ENCODE results near the gene LGALS9.
"Not testable (repeated sequence)": the region's sequence is repeated elsewhere in the genome, so short reads cannot be mapped to it uniquely, and the experiment has no call there.

LGALS9 gene

GRCh38 chr17:27631897-27632725 is 1.1 kb downstream of the LGALS9 start:
- no peak for TF ChIP-seq CTCF (IDR thresholded peaks at IDR 0.05; ENCODE audit: low read depth, low read length)
- no peak for DNase-seq (ENCODE audit: low read depth in 2 of 2)
- no peak overlapping the region for H3K4me3 ChIP-seq (replicated peaks in 1 of 2; ENCODE audit: low read depth in 2 of 2, low read length in 2 of 2)

- not testable (repeated sequence) for H3K4me3 ChIP-seq (replicated peaks in 1 of 2; ENCODE audit: low read depth in 2 of 2, low read length in 2 of 2)
- peak; percentile 58 to 89 for DNase-seq (ENCODE audit: low read depth in 2 of 2)
Measured at GRCh38 chr17:27632766-27633165, 1.8 kb downstream of the LGALS9 start.

GRCh38 chr17:27633312-27634025 is 2.5 kb downstream of the LGALS9 start:
- TF ChIP-seq CTCF (IDR thresholded peaks at IDR 0.05; ENCODE audit: low read depth, low read length) = no peak
- peak in 1 of 2 donors; percentile 39 for DNase-seq (ENCODE audit: low read depth in 2 of 2)
- no peak overlapping the region for H3K4me3 ChIP-seq (replicated peaks in 1 of 2; ENCODE audit: low read depth in 2 of 2, low read length in 2 of 2)

GRCh38 chr17:27634026-27634335 is 3.0 kb downstream of the LGALS9 start:
- H3K4me3 ChIP-seq (replicated peaks in 1 of 2; ENCODE audit: low read depth in 2 of 2, low read length in 2 of 2) = no peak overlapping the region
- DNase-seq (ENCODE audit: low read depth in 2 of 2) = no peak
- no peak for TF ChIP-seq CTCF (IDR thresholded peaks at IDR 0.05; ENCODE audit: low read depth, low read length)

- TF ChIP-seq CTCF (IDR thresholded peaks at IDR 0.05; ENCODE audit: low read depth, low read length) = no peak
- H3K4me3 ChIP-seq (replicated peaks in 1 of 2; ENCODE audit: low read depth in 2 of 2, low read length in 2 of 2) = no peak overlapping the region
- DNase-seq (ENCODE audit: low read depth in 2 of 2) = no peak
Measured at GRCh38 chr17:27634776-27635175, 3.8 kb downstream of the LGALS9 start.

- no peak for TF ChIP-seq CTCF (IDR thresholded peaks at IDR 0.05; ENCODE audit: low read depth, low read length)
- DNase-seq (ENCODE audit: low read depth in 2 of 2) = no peak
- no peak overlapping the region for H3K4me3 ChIP-seq (replicated peaks in 1 of 2; ENCODE audit: low read depth in 2 of 2, low read length in 2 of 2)
Measured at GRCh38 chr17:27635275-27635823, 4.4 kb downstream of the LGALS9 start.

GRCh38 chr17:27636005-27636520 is 5.1 kb downstream of the LGALS9 start:
- not testable (repeated sequence) for DNase-seq (ENCODE audit: low read depth in 2 of 2); H3K4me3 ChIP-seq (replicated peaks in 1 of 2; ENCODE audit: low read depth in 2 of 2, low read length in 2 of 2)

GRCh38 chr17:27637818-27638217 is 6.8 kb downstream of the LGALS9 start:
- H3K4me3 ChIP-seq (replicated peaks in 1 of 2; ENCODE audit: low read depth in 2 of 2, low read length in 2 of 2) = not testable (repeated sequence)

GRCh38 chr17:27638415-27638914 is 7.5 kb downstream of the LGALS9 start:
- not testable (repeated sequence) for DNase-seq (ENCODE audit: low read depth in 2 of 2); H3K4me3 ChIP-seq (replicated peaks in 1 of 2; ENCODE audit: low read depth in 2 of 2, low read length in 2 of 2)

More at GRCh38 chr17:27637818-27638217, 6.8 kb downstream of the LGALS9 start:
- not testable (repeated sequence) for DNase-seq (ENCODE audit: low read depth in 2 of 2)
